HG03558 (cell line): Measurements from ENCODE around the gene DHX58.

Source experiments
- ATAC-seq: cut with Tn5 transposase; IDR thresholded peaks from one replicate; pipeline ENCODE4 v1.9.1; 2021; ENCODE audit warnings: moderate number of reproducible peaks; ENCODE audit not compliant: unreplicated experiment; ENCODE audit errors: extremely low read depth

Gene DHX58

DNA sequence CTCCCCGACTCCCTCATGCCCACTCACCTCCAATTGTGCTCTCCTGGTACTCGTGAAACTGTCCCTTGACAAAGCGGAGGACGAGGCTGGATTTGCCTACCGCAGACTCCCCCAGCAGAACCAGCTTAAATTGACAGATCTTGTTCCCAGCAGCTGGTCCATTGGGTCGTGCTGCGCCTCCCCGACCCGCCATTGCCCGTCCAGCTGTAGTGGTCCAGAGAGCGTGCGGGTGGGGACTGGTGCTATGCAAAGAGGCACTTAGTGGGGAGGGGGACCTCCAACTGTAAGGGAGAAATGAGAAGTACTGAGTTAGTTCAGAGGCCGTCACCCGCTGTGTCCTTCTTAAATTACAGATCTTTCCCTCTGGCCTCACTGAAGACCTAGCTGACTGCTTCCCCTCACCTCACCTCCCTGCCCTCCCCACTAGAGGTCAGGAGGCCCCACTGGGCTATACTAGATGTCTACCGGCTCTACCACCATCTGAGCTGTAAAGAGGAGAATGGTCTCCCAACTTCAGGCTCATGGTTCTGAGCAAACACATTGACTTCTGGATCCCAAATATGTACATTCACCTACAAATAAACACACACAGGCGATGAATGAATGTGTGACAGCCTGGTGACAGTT is 17.9 kb upstream of the DHX58 start:
- no peak for ATAC-seq

DNA sequence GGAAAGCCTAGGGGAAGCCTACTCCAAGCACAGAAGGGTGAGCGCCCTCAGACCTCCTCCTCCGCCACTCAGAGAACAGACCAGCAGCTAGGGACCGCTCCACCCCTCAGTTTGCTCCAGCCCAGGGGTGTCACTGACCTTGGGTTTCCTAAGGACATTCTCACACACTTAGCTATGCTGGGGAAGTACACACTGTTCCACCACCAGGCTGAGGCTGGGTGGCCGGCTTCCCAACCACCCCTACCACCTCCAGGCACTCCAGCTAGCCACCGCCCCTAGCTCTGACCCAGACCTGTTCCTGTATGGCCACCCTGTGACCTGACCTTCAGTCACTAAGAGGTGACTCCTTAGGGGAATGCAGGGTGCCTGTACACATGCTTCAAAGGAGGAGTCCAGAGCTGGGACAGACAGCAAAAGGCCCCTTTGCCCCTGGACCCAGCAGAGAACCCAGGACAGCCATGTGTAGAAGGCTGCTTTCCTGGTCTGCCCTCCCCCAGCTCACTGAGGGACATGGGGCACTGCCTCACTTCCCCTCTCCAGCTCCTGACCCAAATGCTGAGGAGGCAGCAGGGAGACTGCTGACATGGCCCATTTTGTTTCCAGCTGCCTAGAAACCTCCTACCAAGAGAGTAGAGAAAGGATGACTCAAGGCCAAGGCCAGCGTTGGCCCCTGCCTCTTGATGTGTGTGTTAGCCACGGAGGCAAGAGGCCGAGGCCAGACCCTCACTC is 16.8 kb upstream of the DHX58 start:
- ATAC-seq = no peak

DNA sequence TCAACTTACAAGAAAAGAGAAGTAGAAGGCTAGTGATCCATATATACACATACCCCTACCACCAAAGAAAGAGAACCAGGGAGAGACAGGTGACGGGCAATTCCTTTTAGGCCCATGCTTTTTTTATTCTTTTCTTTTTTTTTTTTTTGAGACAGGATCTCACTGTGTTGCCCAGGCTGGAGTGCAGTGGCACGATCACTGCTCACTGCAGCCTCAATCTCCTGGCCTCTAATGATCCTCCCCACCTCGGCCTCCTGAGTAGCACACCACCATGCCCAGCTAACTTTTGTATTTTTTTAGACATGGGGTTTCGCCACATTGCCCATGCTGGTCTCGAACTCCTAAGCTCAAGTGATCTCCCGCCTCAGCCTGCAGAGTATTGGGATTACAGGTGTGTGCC is 14.9 kb upstream of the DHX58 start:
- no peak for ATAC-seq

DNA sequence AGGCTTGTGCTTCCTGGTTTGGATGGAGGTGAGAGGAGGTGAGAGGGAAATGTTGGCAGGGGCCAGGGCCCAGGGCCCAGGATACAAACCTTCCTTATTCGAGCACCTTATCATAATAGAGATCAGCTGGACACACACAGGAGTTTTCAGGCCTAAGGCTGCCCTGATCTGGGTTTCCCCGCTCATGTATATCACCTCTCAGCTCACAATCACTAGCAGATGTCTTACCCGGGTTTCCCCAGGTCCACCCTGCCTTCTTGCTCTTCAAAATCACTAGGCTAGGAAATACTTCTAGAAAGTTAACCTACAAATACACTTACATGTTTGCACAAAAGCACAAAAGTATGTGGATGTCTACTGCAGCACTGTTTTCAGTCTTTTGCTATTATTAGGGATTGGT is 14.3 kb upstream of the DHX58 start:
- ATAC-seq = no peak

DNA sequence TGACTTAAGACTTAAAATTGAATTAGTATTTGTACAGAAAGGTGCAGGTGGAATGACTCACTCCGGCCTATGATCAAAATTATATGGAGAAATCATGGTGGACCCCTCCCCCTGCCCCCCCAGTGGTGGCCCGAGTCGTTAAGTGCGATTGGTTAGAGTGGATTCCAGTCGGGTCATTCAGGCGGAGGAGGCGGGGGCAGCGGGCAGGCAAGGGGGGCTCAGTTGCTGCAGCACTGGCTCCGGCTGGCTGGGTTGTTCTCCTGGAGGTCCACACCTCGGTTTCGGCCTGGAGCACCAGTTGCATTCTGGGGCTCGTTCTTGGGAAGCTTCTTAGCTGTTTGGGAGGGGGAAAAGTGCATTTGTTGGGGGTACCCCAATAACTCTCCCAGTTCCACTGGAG is 13.1 kb upstream of the DHX58 start:
- no peak for ATAC-seq

DNA sequence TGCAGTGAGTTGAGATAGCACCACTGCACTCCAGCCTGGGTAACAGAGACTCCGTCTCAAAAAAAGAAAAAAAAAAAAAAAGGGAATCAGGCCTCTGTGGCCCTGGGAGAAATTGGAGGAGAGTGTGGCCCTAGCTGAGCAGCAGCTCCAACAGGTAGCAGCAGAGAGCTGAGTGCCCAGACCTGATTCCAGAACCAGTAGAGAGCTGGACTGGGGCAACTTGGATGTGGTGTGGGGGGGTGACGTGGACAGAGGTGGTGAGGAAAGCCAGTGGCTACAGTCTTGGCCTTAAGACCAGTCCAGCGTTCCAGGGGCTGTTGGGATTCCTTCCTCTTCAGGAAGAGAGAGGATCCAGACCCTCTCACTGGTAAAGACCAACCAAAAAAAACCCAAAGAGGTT is 11.7 kb upstream of the DHX58 start:
- no peak for ATAC-seq

DNA sequence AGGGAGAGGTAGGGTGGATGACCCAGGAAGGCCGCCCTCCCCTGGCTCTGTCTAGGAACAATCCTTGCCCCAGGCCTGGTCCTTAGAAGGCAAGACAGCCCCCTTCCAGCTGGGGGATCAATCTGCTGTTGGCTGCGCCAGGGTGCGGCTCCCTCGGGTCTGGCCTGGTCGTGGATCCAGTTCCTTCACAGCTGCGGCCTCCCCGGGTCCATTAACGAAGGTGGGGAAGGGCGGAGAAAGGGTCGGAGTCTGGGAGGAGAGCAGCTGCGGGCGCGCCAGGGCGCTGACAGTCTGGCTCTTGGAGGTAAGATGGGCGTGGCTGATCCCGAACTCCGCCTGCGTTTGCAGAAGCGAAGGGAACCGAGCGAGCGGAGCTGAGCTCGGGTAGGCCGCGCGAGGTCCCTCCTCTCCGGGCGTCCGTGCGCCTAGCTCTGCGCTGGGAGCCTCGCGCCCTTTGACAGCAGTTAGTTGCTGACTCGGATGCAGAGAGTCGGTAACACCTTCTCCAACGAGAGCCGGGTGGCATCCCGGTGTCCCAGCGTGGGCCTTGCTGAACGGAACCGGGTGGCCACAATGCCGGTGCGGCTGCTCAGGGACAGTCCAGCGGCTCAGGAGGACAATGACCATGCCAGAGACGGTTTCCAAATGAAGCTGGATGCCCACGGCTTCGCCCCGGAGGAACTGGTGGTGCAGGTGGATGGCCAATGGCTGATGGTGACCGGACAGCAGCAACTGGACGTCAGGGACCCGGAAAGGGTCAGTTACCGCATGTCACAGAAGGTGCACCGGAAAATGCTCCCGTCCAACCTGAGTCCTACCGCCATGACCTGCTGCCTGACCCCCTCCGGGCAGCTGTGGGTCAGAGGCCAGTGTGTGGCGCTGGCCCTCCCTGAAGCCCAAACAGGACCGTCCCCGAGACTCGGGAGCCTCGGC is 10.1 kb upstream of the DHX58 start, which contains the start of gene HSPB9:
TSS of gene HSPB9 (plus strand) at position 434 of the 933 bp plus-strand sequence. CDS start at position 481, 47 bp downstream.
- ATAC-seq = no peak

DNA sequence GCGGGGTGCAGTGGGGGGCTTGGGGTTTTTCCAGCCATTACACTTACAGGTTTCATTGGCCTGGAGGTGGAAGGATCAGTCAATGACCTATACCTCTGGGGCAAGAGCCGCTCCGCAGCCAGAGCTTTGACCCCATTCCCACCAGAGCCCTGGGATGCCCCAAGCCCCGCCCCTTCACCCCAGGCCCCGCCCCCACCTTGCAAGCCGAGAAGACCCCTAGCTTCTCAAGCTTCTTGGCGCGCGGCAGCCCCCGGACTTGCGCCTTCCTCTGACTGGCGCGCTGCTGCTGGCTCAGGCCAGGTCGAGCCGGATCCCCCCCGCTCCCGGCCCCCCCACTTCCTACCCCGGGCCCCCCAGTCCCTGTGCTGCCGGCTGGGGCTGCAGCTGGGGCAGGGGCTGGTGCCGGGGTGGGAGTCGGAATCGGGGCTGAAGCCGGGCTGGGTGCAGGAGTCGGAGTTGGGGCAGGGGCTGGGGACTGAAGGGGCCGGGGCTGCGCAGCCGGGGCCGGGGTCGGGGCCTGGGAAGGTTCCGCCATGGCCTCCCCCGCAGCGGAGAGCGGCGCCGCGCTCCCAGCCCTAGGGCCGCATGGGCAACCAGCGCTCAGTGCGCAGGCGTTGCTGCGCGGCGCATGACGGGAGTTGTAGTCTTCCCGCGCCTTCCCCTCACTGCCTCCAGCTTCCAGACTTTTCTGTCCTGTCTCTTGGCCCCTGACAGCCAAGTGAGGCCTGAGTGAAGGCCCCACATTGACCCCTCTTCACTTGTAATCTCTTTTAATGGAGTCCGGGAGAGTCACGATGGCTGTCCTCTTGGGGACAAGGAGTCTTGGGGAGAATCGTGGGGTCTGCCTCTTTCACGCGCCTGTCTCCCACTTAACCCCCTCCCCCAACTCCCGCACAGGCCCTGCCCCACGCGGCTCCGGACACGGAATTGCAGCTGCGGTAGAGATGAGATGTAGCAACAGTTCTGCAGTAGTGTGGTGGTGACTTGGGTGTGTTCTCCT is 8.6 kb upstream of the DHX58 start, which contains the start of gene KAT2A:
TSS of gene KAT2A (minus strand) at position 598 of the 1,000 bp plus-strand sequence. CDS start at position 535, 63 bp downstream.
- no peak for ATAC-seq

DNA sequence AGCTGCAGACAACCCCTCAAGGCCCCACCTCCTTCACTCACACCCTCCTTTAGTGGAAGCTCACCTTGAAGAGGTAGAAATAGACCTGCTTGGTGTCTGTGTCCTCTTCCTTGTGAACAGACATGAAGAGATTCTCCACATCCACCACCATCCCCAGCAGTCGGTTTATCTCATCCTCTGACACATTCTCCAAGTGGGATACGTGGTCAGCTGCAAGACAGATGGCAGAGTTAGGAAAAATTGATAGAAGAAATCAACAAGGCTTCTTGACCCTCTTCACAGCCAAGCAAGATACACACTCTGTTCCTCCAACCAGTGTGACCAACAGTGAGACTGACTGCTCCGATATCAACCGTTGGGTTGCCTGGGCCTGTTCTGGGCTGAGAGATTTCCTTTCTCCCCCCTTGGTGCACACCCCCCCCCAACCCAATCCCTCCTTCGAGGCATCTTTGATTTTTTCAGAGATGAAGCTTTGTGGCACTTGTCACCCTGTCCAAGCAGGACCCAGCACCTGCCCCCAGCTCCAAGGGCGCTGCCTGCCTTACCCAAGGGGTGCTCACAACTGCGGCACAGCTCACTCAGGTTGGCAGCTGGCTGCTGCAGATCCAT is 7.8 kb upstream of the DHX58 start:
- no peak for ATAC-seq

DNA sequence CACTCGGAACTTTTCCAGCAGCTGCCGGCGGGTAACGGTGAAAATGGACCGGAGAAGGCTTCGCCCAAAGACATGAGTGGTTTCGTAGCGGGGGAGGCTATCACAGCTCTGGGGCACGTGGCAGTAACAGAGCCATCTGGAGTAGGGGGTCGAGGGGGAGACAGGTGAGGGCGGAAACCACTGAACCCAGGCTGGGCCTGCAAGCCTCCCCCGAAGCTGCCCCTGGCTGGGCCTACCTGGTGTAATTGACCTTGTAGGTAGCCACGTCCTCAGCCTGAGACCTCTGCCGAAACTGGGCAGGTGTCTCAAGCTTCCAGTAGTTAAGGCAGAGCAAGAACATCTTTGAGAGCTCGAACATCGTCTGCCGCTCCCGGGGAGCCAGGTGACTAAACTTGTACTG is 6.8 kb upstream of the DHX58 start:
- no peak for ATAC-seq

DNA sequence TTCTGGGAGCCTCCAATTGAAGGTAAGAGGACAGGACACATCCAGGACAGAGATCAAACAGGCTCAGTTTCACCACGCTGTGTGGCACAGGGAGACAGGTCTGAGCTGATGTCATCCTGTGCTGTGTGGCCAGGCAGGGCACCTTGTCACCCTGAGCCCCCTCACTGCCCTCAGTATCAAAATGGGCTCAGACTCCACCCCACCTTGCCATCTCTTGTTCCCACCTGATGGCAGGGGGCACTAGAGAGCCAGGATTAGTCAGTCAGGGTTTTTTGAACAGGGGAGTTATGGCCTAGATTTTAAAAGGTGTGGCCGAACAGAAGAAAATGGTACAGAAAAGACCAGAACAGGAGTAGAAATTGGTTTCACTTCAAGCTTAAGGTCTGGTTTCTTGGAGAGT is 6.0 kb upstream of the DHX58 start:
- no peak for ATAC-seq

DNA sequence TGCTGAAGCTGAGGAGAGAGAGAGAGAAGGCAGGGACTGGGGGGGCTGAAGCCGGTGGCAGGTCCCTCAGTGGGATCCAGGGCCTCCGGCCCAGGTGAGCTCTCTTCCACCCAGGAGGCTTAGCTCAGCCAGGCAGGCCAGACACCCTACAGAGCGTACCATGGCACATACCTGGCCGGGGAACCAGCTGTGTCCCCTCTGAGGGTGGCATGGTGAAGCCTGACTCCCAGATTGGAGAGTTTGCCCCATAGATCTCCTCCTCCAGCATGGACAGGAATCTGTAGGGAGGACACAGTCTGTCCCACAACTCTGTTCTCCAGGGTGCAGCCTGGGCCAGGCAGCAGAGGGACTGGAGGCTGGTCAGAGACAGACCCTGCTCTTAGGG is 5.6 kb upstream of the DHX58 start:
- no peak for ATAC-seq

DNA sequence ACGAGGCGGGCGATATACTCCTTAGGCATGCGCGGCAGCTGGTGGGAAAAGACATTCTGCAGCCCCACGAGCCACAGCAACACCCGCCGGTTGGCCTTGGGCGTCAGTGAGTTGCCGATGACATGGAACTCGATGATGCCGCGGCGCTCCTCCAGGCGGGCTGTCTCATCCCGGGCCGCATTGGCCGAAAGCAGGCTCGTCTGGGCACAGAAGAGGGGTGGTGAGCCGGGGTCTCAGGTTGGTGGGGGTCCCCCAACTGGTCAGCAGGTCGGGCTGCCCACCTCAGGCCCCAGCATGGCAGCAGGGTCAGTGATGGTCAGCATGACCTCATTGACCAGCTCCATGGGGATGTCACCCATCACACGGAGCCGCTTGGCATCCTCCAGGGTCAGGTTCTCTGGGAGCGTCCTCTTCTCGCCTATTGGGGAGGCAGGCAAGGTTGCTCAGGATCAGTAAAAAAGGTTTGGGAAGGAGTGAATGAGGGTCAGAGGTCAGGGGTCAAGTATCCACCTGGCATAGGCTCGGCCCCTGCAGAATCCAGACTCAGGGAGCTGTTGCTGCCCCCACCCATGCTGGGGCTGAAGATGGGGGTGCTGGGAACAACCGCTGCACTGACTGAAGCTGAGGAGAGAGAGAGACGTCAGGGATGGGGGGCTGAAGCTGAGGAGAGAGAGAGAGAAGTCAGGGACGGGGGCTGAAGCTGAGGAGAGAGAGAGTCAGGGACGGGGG is 5.0 kb upstream of the DHX58 start:
- ATAC-seq = no peak

DNA sequence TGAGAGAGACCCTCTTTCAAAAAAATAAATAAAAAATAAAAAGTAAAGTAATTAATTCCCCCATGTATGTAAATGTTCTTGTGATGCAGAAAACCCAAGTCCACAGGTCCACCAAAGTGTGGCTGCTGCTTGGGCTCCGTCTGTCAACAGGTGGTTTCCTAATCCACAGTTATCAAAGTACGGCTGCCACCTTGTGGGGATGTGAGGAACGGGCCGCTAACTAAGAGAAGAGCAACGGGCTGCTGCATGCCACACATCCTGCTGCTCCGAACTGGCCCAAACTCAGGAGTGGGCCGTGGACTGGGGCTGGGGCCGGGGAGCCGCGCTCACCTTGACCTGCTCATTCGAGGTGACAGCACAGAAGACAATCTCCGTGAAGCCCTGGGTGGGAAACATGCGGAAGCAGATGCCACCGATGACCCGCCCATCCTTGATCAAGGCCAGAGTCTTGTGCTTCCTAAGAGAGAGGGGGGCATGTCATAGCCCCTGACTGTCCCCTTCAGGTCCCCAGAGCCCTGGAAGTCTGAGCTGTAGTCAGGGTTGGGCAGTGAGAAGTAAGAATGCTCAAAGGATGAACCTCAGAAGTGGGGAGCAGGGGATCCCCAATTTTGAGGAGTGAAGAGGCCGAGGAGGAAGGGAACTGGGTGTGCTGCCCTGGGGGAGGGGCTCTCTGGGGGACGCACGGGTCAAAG is 4.3 kb upstream of the DHX58 start:
- no peak for ATAC-seq

DNA sequence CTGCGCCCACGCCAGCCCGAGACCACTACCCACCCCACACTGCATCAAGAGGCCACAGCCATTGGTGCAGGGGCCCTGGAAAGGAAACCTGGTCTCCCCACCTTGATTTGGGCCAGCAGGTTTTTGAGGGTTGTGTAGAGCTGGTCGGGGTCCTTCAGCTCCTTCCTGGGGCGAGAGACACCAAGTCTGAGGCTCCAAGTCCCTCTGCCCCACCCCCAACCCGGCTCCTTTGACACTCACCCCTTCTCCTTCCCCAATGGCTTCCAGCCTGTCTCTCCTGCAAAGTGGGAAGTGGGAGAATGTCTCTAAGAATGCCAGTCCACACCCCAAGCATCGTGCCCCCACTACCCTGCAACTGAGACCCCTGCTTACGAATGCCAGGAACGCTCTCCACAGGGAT is 1.6 kb upstream of the DHX58 start:
- ATAC-seq = no peak

DNA sequence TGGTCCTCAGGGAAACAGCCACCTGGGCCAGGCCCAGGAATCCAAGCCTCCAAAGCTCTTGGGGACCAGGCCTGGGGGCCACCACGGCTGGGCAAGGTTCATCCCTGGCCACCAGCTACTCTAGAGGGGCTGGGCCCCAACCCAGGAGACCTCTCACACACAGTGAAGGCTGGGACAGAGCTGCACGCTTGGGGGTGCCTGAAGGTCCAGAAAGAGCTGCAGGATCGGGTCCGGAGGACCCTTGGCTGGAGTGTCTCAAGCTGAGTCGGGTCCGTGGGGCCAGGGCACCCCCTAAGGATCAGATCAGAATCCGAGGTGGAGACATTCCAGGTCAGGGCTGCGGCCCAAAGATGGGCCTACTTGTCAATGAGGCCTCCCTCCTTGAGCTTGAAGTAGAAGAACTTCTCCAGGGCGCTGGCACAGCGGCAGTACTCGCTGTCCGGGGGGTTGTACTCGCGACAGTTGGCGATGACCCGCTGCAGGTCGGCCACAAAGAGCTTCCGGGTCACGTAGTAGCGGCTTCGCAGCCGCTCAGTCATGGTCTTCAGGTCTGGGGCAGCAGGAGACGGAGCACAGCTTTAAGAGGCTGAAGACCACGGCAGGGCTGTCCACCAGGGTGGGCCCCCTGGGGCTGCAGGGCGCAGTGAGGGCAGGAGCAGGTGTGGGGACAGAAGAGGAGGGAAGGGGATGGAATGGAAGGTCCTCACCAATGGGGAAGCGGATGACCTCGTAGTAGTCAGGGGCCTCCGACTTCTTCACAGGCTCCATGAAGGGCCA is 967 bp upstream of the DHX58 start:
- ATAC-seq = no peak

DNA sequence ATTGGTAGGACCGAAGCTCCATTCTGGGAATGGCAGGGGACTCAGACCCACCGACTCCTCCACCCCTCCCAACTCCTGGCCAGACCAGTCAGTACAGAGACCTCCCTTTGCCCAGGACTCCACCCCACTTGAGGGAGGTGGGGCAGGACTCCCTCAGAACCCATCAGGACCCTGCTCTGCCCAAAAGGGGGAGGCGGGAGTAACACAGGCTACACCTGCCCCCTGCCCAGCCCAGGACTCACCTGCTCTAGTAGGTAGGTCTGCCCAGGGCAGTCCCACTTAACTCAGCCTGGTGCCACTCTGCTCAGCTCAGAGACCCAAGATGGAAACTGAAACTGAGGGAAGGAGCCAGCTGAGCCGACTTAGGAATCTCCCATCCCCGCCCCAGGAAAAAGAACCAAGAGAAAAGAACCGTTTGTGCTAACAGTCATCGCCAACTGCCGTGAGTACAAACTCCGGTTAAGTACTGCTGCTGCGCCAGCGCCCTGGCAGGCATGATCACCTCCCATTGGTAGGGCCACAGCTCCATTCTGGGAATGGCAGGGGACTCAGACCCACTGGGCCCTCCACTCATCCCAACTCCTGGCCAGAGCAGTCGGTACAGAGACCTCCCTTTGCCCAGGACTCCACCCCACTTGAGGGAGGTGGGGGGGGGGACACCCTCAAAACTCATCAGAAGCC is 503 bp downstream of the DHX58 start:
- no peak for ATAC-seq
